Prostate gland (tissue), 2 donors: ENCODE measurements around the gene REEP2.

Experiments used
- CTCF ChIP-seq, 4 experiments: fragments of 200-600 bp in 2 of 4; fragments of 450-650 bp in 2 of 4; sonication (generic) in 2 of 4; IDR thresholded peaks; 1 replicate in 3 of 4; 2 replicates in 1 of 4; pipeline ENCODE4 v1.5.1; 2016 to 2019; ENCODE audit warnings: antibody characterized with exemption in 4 of 4, mild to moderate bottlenecking in 2 of 4, moderate library complexity in 2 of 4
- POLR2A ChIP-seq: fragments of 450-650 bp; IDR thresholded peaks from one replicate; pipeline ENCODE4 v1.6.1; 2016; ENCODE audit warnings: antibody characterized with exemption, mild to moderate bottlenecking

- no peak for TF ChIP-seq CTCF (IDR thresholded peaks at IDR 0.05)
- no peak for TF ChIP-seq POLR2A
Measured at GRCh38 chr5:138469540-138470321, 30.9 kb downstream of the REEP2 start.
